HuH-7.5 (cell line): ENCODE data around the gene C5orf24.
A peak's percentile ranks its signal among the peaks of the same experiment; 100 is the strongest.
"Not testable (repeated sequence)": the region's sequence is repeated elsewhere in the genome, so short reads cannot be mapped to it uniquely, and the experiment has no call there.

ENCODE experiments used
- DNase-seq: peaks from one replicate; pipeline ENCODE4 v3.0.0; 2011; ENCODE audit warnings: low spot score

The C5orf24 gene

GRCh38 chr5:134845852-134846640, at the start of gene C5orf24:
Gene C5orf24, plus strand, starts transcription at chr5:134845968. Its CDS starts 8,933 bp downstream, at chr5:134854901.
- peak; percentile 75 for DNase-seq

GRCh38 chr5:134798468-134798867, 47.3 kb upstream of the C5orf24 start:
- DNase-seq = no peak

GRCh38 chr5:134803821-134804220, 41.9 kb upstream of the C5orf24 start:
- no peak for DNase-seq

- no peak for DNase-seq
Measured at GRCh38 chr5:134813407-134813806, 32.4 kb upstream of the C5orf24 start.

- DNase-seq = no peak
Measured at GRCh38 chr5:134813827-134814226, 31.9 kb upstream of the C5orf24 start.

- DNase-seq = no peak
Measured at GRCh38 chr5:134817006-134817405, 28.8 kb upstream of the C5orf24 start.

GRCh38 chr5:134818776-134819175, 27.0 kb upstream of the C5orf24 start:
- DNase-seq = no peak

GRCh38 chr5:134819407-134819963, 26.3 kb upstream of the C5orf24 start:
- no peak for DNase-seq

- no peak for DNase-seq
Measured at GRCh38 chr5:134821841-134822240, 23.9 kb upstream of the C5orf24 start.

GRCh38 chr5:134824681-134825080, 21.1 kb upstream of the C5orf24 start:
- DNase-seq = no peak

- DNase-seq = no peak
Measured at GRCh38 chr5:134825212-134825611, 20.6 kb upstream of the C5orf24 start.

GRCh38 chr5:134833340-134834032, 12.3 kb upstream of the C5orf24 start:
- no peak for DNase-seq

- no peak for DNase-seq
Measured at GRCh38 chr5:134835623-134836022, 10.1 kb upstream of the C5orf24 start.

- DNase-seq = no peak
Measured at GRCh38 chr5:134837530-134838181, 8.1 kb upstream of the C5orf24 start.

- not testable (repeated sequence) for DNase-seq
Measured at GRCh38 chr5:134838361-134838760, 7.4 kb upstream of the C5orf24 start.

GRCh38 chr5:134840811-134841210, 5.0 kb upstream of the C5orf24 start:
- DNase-seq = no peak

- no peak for DNase-seq
Measured at GRCh38 chr5:134844252-134844651, 1.5 kb upstream of the C5orf24 start.

- no peak for DNase-seq
Measured at GRCh38 chr5:134845335-134845851, 375 bp upstream of the C5orf24 start.

- DNase-seq = peak; percentile 11
Measured at GRCh38 chr5:134846641-134846960, 833 bp downstream of the C5orf24 start.

GRCh38 chr5:134849434-134849933, 3.7 kb downstream of the C5orf24 start:
- not testable (repeated sequence) for DNase-seq

GRCh38 chr5:134851307-134851923, 5.6 kb downstream of the C5orf24 start:
- DNase-seq = peak; percentile 11

GRCh38 chr5:134856465-134856864, 10.7 kb downstream of the C5orf24 start:
- not testable (repeated sequence) for DNase-seq
